GM19467 (cell line): ENCODE measurements around the gene BCAM.

Source experiments
- ATAC-seq: cut with Tn5 transposase; IDR thresholded peaks from one replicate; pipeline ENCODE4 v1.9.1; 2021; ENCODE audit warnings: mild to moderate bottlenecking, moderate library complexity; ENCODE audit not compliant: unreplicated experiment

The BCAM gene

GRCh38 chr19:44788971-44789370 lies 19.9 kb upstream of the BCAM start:
- no peak for ATAC-seq

GRCh38 chr19:44789943-44790483 lies 18.9 kb upstream of the BCAM start:
- ATAC-seq = no peak

GRCh38 chr19:44792281-44792680 lies 16.6 kb upstream of the BCAM start:
- no peak for ATAC-seq

GRCh38 chr19:44794610-44795009 lies 14.3 kb upstream of the BCAM start:
- no peak for ATAC-seq

- no peak for ATAC-seq
These were observed 13.4 kb upstream of the BCAM start for GRCh38 chr19:44795398-44795987.

GRCh38 chr19:44796701-44797115 lies 12.2 kb upstream of the BCAM start:
- no peak for ATAC-seq

GRCh38 chr19:44799627-44800346 lies 9.1 kb upstream of the BCAM start:
- no peak for ATAC-seq

GRCh38 chr19:44800461-44800860 lies 8.4 kb upstream of the BCAM start:
- peak; percentile 73 for ATAC-seq

- ATAC-seq = no peak
These were observed 5.2 kb upstream of the BCAM start for GRCh38 chr19:44803442-44804428.

- no peak for ATAC-seq
These were observed 2.6 kb upstream of the BCAM start for GRCh38 chr19:44806291-44806690.

- ATAC-seq = no peak
These were observed 1.7 kb upstream of the BCAM start for GRCh38 chr19:44807162-44807561.

GRCh38 chr19:44807652-44808462 lies 1.0 kb upstream of the BCAM start:
- ATAC-seq = no peak

GRCh38 chr19:44809577-44810233 lies 802 bp downstream of the BCAM start:
- ATAC-seq = no peak

- ATAC-seq = no peak
These were observed 1.6 kb downstream of the BCAM start for GRCh38 chr19:44810234-44811121.

GRCh38 chr19:44811122-44811419 lies 2.2 kb downstream of the BCAM start:
- no peak for ATAC-seq

GRCh38 chr19:44812142-44812718 lies 3.3 kb downstream of the BCAM start:
- ATAC-seq = no peak

GRCh38 chr19:44813070-44813840 lies 4.4 kb downstream of the BCAM start:
- ATAC-seq = no peak

GRCh38 chr19:44813841-44814470 lies 5.1 kb downstream of the BCAM start:
- no peak for ATAC-seq
